Activated CD4-positive, alpha-beta T cell treated with anti-CD3 and anti-CD28 coated beads, Interleukin-2, amount 50 U/mL, for 4 hours (primary cell): Measurements from ENCODE around the gene IFNA7.
"Not testable (repeated sequence)": the region's sequence is repeated elsewhere in the genome, so short reads cannot be mapped to it uniquely, and the experiment has no call there.

Source experiments
- DNase-seq, 2 experiments: peaks; one replicate each; pipeline ENCODE4 v3.0.0-alpha.2; 2020

Gene IFNA7

GRCh38 chr9:21202105-21202504, at the start of gene IFNA7:
Gene IFNA7, minus strand, starts transcription at chr9:21202205. Its CDS starts 40 bp downstream, at chr9:21202165.
- not testable (repeated sequence) for DNase-seq

- no peak for DNase-seq
Observed at GRCh38 chr9:21251638-21252037, 49.6 kb upstream of the IFNA7 start.

- no peak for DNase-seq
Observed at GRCh38 chr9:21251190-21251589, 49.2 kb upstream of the IFNA7 start.

DNA sequence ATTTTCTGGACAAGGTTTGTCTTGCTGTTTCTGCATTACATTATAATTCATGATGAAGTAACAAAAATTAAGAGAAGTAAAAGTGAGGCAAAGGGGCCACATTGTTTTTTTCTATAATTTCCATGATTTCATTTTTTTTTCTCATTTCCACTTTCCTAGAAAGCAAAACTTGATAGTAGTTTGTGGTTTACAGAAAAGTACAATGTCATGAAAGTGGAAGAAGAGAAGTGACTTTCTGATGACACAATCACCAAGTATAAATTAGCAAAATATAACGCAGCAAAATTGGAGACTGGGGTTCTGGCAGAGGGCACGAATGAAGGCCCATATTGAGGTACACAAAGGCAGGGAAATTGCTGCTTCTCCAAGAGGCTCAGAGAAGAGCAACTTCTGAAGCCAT, 42.8 kb upstream of the IFNA7 start:
- no peak for DNase-seq

DNA sequence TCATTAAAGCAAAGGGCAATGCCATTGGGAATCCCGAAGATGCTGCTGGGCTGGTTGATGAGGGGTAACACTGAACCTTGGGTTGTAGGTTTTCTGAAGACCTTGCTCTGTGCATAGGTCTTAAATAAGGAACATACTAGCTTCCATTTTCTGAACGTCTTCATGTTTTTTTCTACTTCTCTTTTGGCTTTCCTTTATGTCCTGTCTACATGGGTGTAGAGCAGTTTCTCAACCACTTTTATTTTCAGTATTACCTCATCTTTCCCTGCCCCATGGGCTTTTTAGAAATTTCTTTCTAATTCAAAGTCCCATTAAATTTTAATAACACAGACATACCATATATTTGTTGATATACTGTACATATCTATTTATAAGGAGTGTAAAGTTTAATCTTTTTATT, 37.9 kb upstream of the IFNA7 start, which contains the start of gene IFNA14:
IFNA14 (minus strand) TSS at position 95 of the 400 bp plus-strand sequence; CDS start at position 25, 70 bp downstream.
- DNase-seq = no peak

DNA sequence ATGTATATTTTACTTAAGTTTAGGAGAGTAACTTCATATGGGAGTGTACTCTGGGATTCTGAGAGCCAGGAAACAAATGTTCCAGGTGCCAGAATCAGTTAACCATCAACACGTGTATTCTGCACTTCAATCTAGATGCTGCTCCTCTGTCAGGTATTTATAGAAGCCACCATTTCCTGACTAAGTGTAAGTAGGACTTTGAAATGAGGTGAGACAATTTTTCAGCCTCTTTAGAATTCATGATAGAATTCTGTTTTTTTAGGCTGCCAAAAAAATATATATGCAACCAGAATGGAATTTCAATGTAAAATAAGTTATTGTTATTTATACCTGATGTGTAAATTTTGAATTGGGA, 34.3 kb upstream of the IFNA7 start:
- DNase-seq = not testable (repeated sequence)

DNA sequence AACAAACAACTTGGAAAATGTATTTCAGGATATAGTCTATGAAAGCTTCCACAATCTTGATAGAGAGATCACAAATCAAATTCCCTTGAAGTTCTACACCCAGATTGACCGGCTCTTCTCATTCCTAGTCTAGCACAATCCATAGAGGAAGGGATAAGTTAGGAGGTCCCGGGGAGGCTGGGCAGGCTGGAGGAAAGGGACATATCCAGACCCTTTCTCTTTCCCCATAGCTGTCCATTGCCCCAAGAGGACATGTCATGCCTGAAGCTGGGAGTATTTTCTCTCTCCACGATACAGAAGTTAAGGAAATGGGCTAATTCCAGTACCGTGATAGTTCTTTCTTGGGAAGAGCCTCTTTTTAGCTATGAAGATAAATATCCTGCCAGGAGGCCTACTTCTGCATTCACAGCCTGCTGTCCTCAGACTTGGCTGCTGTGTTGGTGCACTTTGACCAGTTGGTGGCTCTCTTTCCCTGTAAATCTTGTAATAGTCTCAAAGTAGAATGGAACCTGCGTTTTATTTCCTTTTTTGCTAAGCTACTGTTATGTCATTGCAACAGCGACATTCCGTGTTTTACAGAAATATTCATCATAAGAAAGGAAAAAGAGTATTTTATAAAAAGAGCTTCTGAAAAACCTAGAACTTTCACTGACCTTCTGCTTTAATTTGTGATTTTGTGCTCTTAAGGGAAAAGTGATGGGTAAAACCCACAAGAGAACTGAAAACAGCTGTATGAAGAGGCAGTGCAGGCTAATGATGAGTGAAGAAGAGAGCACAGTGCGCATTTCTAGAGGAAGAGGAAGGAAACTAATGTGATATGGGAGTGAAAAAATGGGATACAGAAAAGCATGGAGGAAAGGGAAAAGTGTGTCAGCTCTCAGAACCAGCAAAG, 33.7 kb upstream of the IFNA7 start:
- not testable (repeated sequence) for DNase-seq

- no peak for DNase-seq
Observed at GRCh38 chr9:21234153-21234687, 32.2 kb upstream of the IFNA7 start.

DNA sequence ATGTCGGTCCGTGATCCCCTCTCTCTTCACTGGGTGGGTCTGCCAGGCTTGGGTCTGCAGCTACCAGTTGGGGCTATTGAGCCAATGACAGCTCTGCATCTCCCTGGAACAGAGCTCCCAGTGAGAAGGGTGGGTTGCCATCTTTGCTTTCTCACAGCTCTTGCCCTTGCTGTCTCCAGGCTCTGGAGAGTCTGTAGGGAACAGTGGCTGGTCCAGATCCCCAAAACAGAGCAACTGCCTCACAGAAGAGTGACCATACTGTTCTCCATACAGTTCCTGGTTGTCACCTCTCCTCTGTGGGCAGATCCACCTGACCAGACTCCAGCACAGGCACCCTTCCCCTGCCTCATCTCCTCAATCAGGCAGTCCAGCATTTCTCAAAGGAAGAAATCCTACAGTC, 31.3 kb upstream of the IFNA7 start:
- DNase-seq = no peak

DNA sequence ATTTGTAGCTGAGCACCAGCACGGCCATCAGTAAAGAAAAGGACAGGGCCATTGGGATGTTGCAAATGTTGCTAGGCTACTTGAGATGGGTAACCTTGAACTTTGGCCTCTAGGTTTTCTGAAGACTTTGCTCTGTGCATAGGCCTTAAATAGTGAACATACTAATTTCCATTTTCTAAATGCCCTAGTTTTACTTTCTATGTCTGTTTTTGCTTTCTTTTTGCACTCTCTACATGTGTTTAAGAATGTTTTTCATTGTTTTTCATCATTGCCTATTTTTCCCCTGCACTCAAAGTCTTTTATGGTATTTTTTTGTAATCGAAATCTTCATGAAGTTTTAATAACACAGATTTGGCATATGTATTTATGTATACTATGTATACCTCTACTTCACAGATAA, 26.1 kb upstream of the IFNA7 start, which contains the start of gene IFNA17:
IFNA17 (minus strand) TSS at position 101 of the 400 bp plus-strand sequence; CDS start at position 52, 49 bp downstream.
- no peak for DNase-seq

GRCh38 chr9:21217211-21217610, 15.2 kb upstream of the IFNA7 start, which contains the start of gene IFNA16:
Gene IFNA16, minus strand, starts transcription at chr9:21217311. Its CDS starts 6 bp downstream, at chr9:21217305.
- not testable (repeated sequence) for DNase-seq

GRCh38 chr9:21213411-21214326, 11.7 kb upstream of the IFNA7 start:
- not testable (repeated sequence) for DNase-seq

- not testable (repeated sequence) for DNase-seq
Observed at GRCh38 chr9:21212160-21212559, 10.2 kb upstream of the IFNA7 start.

- DNase-seq = not testable (repeated sequence)
Observed at GRCh38 chr9:21210782-21211181, 8.8 kb upstream of the IFNA7 start.

- no peak for DNase-seq
Observed at GRCh38 chr9:21210311-21210710, 8.3 kb upstream of the IFNA7 start.

GRCh38 chr9:21207043-21207442, 5.0 kb upstream of the IFNA7 start, which contains the start of gene IFNA10:
Gene IFNA10, minus strand, starts transcription at chr9:21207143. Its CDS starts 46 bp downstream, at chr9:21207097.
- DNase-seq = not testable (repeated sequence)

GRCh38 chr9:21205204-21205603, 3.2 kb upstream of the IFNA7 start:
- DNase-seq = no peak

DNA sequence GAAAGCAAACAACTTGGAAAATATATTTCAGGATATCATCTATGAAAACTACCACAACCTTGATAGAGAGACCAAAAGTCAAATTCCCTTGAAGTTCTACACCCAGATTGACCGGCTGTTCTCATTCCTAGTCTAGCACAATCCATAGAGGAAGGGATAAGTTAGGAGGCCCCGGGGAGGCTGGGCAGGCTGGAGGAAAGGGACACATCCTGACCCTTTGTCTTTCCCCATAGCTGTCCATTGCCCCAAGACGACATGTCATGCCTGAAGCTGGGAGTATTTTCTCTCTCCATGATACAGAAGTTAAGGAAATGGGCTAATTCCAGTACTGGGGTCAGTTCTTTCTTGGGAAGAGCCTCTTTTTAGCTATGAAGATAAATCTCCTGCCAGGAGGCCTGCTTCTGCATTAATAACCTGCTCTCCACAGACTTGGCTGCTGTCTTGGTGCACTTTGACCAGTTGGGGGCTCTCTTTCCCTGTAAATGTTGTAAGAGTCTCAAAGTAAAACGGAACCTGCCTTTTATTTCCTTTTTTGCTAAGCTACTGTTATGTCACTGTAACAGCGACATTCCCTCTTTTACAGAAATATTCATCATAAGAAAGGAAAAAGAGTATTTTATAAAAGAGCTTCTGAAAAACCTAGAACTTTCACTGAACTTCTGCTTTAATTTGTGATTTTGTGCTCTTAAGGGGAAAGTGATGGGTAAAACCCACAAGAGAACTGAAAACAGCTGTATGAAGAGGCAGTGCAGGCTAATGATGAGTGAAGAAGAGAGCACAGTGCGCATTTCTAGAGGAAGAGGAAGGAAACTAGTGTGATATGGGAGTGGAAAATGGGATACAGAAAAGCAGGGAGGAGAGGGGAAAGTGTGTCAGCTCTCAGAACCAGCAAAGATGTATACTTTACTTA, 6.9 kb downstream of the IFNA7 start:
- peak in 1 of 2 experiments; percentile 15 for DNase-seq

DNA sequence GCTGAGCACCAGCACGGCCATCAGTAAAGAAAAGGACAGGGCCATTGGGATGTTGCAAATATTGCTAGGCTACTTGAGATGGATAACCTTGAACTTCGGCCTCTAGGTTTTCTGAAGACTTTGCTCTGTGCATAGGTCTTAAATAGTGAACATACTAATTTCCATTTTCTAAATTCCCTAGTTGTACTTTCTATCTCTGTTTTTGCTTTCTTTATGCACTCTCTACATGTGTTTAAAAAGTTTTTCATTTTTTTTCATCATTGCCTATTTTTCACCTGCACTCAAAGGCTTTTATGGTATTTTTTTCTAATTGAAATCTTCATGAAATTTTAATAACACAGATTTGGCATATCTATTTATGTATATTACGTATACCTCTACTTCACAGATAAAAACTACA, 14.5 kb downstream of the IFNA7 start, which contains the start of gene IFNA4:
IFNA4 (minus strand) TSS at position 101 of the 400 bp plus-strand sequence; CDS start at position 45, 56 bp downstream.
- not testable (repeated sequence) for DNase-seq

GRCh38 chr9:21182810-21183736, 18.9 kb downstream of the IFNA7 start:
- DNase-seq = peak in 1 of 2 experiments; percentile 4
